Hepatocyte (in vitro differentiated cells): ENCODE measurements around the gene SERPINA12. TPM values are rescaled to one million over a fixed set of nuclear protein-coding genes. Genes with fewer than 3 reads are reported as not detected.

Source experiments
- DNase-seq: peaks from one replicate; pipeline ENCODE4 v3.0.0-alpha.2; 2016; ENCODE audit warnings: low spot score
- H2AFZ ChIP-seq: fragments of 200-600 bp; sonication (generic); 2 replicates; pipeline ENCODE4 v1.6.0; 2016; ENCODE audit warnings: antibody characterized with exemption, mild to moderate bottlenecking
- H3K27ac ChIP-seq: fragments of 200-600 bp; sonication (generic); 2 replicates; pipeline ENCODE4 v1.5.1; 2016; ENCODE audit warnings: mild to moderate bottlenecking
- H3K27me3 ChIP-seq: fragments of 200-600 bp; sonication (generic); 2 replicates; pipeline ENCODE4 v1.6.1; 2016
- H3K36me3 ChIP-seq: fragments of 200-600 bp; sonication (generic); replicated peaks from 2 replicates; pipeline ENCODE4 v1.5.1; 2016; ENCODE audit warnings: low read depth; ENCODE audit not compliant: insufficient read depth
- H3K4me1 ChIP-seq: fragments of 200-600 bp; sonication (generic); 2 replicates; pipeline ENCODE4 v1.5.1; 2016; ENCODE audit warnings: mild to moderate bottlenecking, moderate library complexity; ENCODE audit not compliant: insufficient read depth
- H3K4me2 ChIP-seq: fragments of 200-600 bp; sonication (generic); 2 replicates; pipeline ENCODE4 v1.6.0; 2016
- H3K4me3 ChIP-seq: fragments of 200-600 bp; sonication (generic); 2 replicates; pipeline ENCODE4 v1.5.1; 2016; ENCODE audit warnings: mild to moderate bottlenecking
- H3K79me2 ChIP-seq: fragments of 200-600 bp; sonication (generic); 2 replicates; pipeline ENCODE4 v1.6.0; 2017; ENCODE audit warnings: mild to moderate bottlenecking
- H3K9me2 ChIP-seq: fragments of 200-600 bp; sonication (generic); replicated peaks from 2 replicates; pipeline ENCODE4 v1.6.0; 2017; ENCODE audit warnings: mild to moderate bottlenecking; ENCODE audit not compliant: insufficient read depth
- H3K9me3 ChIP-seq: fragments of 200-600 bp; sonication (generic); 2 replicates; pipeline ENCODE4 v1.5.1; 2016; ENCODE audit warnings: low read depth, mild to moderate bottlenecking
- H4K20me1 ChIP-seq: fragments of 200-600 bp; sonication (generic); 2 replicates; pipeline ENCODE4 v1.6.0; 2016; ENCODE audit warnings: mild to moderate bottlenecking; ENCODE audit not compliant: insufficient read depth, poor library complexity, severe bottlenecking
- CTCF ChIP-seq: fragments of 200-600 bp; sonication (generic); IDR thresholded peaks from 2 replicates; pipeline ENCODE4 v1.5.1; 2016; ENCODE audit warnings: antibody characterized with exemption, mild to moderate bottlenecking; ENCODE audit not compliant: poor library complexity
- EZH2 ChIP-seq: fragments of 200-600 bp; sonication (generic); IDR thresholded peaks from 2 replicates; pipeline ENCODE4 v1.6.1; 2016; ENCODE audit warnings: antibody characterized with exemption, mild to moderate bottlenecking, borderline replicate concordance
- EZH2phosphoT487 ChIP-seq: fragments of 200-600 bp; sonication (generic); IDR thresholded peaks from one replicate; pipeline ENCODE4 v1.6.1; 2018; ENCODE audit warnings: antibody characterized with exemption, mild to moderate bottlenecking, low read depth, moderate library complexity; ENCODE audit not compliant: unreplicated experiment, severe bottlenecking
- WGBS: methylation state at CpG from one replicate; pipeline ENCODE4 v1.1.6; 2016; ENCODE audit warnings: low lambda C conversion rate; ENCODE audit errors: missing lambda C conversion rate; 5-methylcytosine and 5-hydroxymethylcytosine counted together
- polyA plus RNA-seq: library from polyadenylated mRNA; unstranded; fragments of >200 nt; fragmentation: Nextera tagmentation; extraction: Ambion mirVana; gene quantifications from 2 replicates; pipeline ENCODE4 v1.2.1, GENCODE V29; 2016
- total RNA-seq: library from RNA; depleted of rRNA; stranded (reverse); fragments of >200 nt; gene quantifications from 2 replicates; pipeline ENCODE4 v1.2.3, GENCODE V29; 2014

Gene SERPINA12
- total and polyA plus RNA-seq, 2 experiments from 2014 or later = 0.25 TPM; not detected in 1

- H3K27me3 ChIP-seq = no peaks in the 10 kb centered on the region
- TF ChIP-seq CTCF (no peak), EZH2phosphoT487 (no peak), EZH2 (no peak)
- no peak overlapping the region for H3K4me3 ChIP-seq
- H2AFZ ChIP-seq = no peak overlapping the region
- H3K9me3 ChIP-seq = no peaks in the 10 kb centered on the region
- WGBS = 82% methylated on average over 8 of the region's 8 CpGs
- no peaks in the 10 kb centered on the region for H3K36me3 ChIP-seq
- H3K79me2 ChIP-seq = no peaks in the 10 kb centered on the region
- no peaks in the 10 kb centered on the region for H4K20me1 ChIP-seq
- H3K9me2 ChIP-seq = no peaks in the 10 kb centered on the region
- no peak for DNase-seq
- no peak overlapping the region for H3K27ac ChIP-seq
- H3K4me2 ChIP-seq = no peak overlapping the region
- H3K4me1 ChIP-seq = no peaks in the 10 kb centered on the region
Observed at GRCh38 chr14:94460631-94461416, 48.4 kb downstream of the SERPINA12 start.

- no peaks in the 10 kb centered on the region for H3K4me1 ChIP-seq
- no peaks in the 10 kb centered on the region for H3K79me2 ChIP-seq
- no peak overlapping the region for H3K4me2 ChIP-seq
- 40% methylated on average over 2 of the region's 2 CpGs for WGBS
- no peak overlapping the region for H3K27ac ChIP-seq
- H3K9me3 ChIP-seq = no peaks in the 10 kb centered on the region
- no peaks in the 10 kb centered on the region for H3K27me3 ChIP-seq
- DNase-seq = no peak
- TF ChIP-seq CTCF = no peak
- TF ChIP-seq EZH2phosphoT487 = no peak
- no peak for TF ChIP-seq EZH2
- H3K4me3 ChIP-seq = no peak overlapping the region
- H2AFZ ChIP-seq = no peak overlapping the region
- H3K36me3 ChIP-seq = no peaks in the 10 kb centered on the region
- no peaks in the 10 kb centered on the region for H3K9me2 ChIP-seq
- H4K20me1 ChIP-seq = no peaks in the 10 kb centered on the region
Observed at GRCh38 chr14:94458558-94459205, 50.6 kb downstream of the SERPINA12 start.

GRCh38 chr14:94458096-94458495, 51.2 kb downstream of the SERPINA12 start:
- TF ChIP-seq EZH2 (no peak), EZH2phosphoT487 (no peak), CTCF (no peak)
- Histone ChIP-seq H4K20me1 (no peaks in the 10 kb centered on the region), H3K9me2 (no peaks in the 10 kb centered on the region), H3K4me3 (no peak overlapping the region), H3K9me3 (no peaks in the 10 kb centered on the region), H3K4me1 (no peaks in the 10 kb centered on the region), H3K27me3 (no peaks in the 10 kb centered on the region), H3K79me2 (no peaks in the 10 kb centered on the region), H3K27ac (no peak overlapping the region), H3K4me2 (no peak overlapping the region), H2AFZ (no peak overlapping the region), H3K36me3 (no peaks in the 10 kb centered on the region)
- 80% methylated on average over 1 of the region's 1 CpG for WGBS
- no peak for DNase-seq
